Measurements from ENCODE around the gene TAS2R1.
"Not testable (repeated sequence)": the region's sequence is repeated elsewhere in the genome, so short reads cannot be mapped to it uniquely, and the experiment has no call there.

The TAS2R1 gene

GRCh38 chr5:9605041-9605838 lies 24.9 kb downstream of the TAS2R1 start:
- 95% methylated on average over 6 of the region's 6 CpGs for WGBS
- no peaks in the 10 kb centered on the region for H3K27me3 ChIP-seq (ENCODE audit: insufficient read depth, low read length)

GRCh38 chr5:9604416-9604815 lies 25.7 kb downstream of the TAS2R1 start:
- Histone ChIP-seq H3K4me3 (ENCODE audit: low read length) (no peak overlapping the region), H3K27ac (ENCODE audit: low read depth, low read length) (no peak overlapping the region), H3K9me3 (ENCODE audit: insufficient read depth, low read depth, low read length) (no peaks in the 10 kb centered on the region), H3K27me3 (ENCODE audit: insufficient read depth, low read length) (no peaks in the 10 kb centered on the region), H3K36me3 (ENCODE audit: insufficient read depth, low read length) (no peaks in the 10 kb centered on the region), H3K9ac (ENCODE audit: low read depth, low read length) (no peak overlapping the region), H3K4me1 (ENCODE audit: insufficient read depth, low read length) (no peaks in the 10 kb centered on the region)
- 75% methylated on average over 5 of the region's 5 CpGs for WGBS

More at GRCh38 chr5:9605041-9605838, 24.9 kb downstream of the TAS2R1 start:
- H3K36me3 ChIP-seq (ENCODE audit: insufficient read depth, low read length), result no peaks in the 10 kb centered on the region
- no peaks in the 10 kb centered on the region for H3K4me1 ChIP-seq (ENCODE audit: insufficient read depth, low read length)
- H3K4me3 ChIP-seq (ENCODE audit: low read length), result no peak overlapping the region
- no peaks in the 10 kb centered on the region for H3K9me3 ChIP-seq (ENCODE audit: insufficient read depth, low read depth, low read length)
- H3K27ac ChIP-seq (ENCODE audit: low read depth, low read length), result no peak overlapping the region
- no peak overlapping the region for H3K9ac ChIP-seq (ENCODE audit: low read depth, low read length)

DNA sequence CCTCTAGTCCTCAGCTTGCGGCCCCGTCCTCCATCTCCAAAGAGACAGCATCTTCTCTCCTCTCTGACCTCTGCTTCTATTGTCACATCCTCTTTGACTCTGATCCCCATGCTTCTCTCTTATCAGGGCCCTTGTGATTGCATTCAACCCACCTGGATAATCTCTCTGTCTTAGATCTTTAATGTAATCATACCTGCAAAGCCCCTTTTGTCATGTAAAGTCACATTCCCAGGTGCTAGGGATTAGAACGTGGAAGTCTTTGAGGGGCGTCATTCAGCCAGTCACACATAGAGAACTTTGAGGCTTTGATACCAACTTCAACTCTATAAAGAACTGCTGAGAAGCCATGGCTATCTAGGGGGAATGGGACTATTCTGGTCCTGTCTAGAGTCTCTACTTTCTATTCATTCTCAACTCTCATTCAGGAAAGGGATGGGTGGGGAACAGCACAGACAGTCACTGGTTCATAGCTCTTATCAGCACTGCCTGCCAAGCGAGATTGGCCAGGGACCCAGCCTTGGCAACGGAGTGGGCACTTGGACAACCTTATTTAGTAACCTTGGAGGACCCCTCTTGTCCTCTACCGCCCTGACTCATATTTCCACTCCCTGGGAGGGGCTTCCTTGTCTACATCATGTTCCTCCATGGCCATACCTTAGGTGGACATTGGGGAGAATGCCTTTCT lies 29.0 kb downstream of the TAS2R1 start:
- H3K4me3 ChIP-seq (ENCODE audit: low read length), result no peak overlapping the region
- WGBS, result 85% methylated on average over 7 of the region's 7 CpGs
- H3K4me1 ChIP-seq (ENCODE audit: insufficient read depth, low read length), result peaks cover 10% of the 10 kb centered on the region
- H3K9me3 ChIP-seq (ENCODE audit: insufficient read depth, low read depth, low read length), result no peaks in the 10 kb centered on the region
- H3K27me3 ChIP-seq (ENCODE audit: insufficient read depth, low read length), result no peaks in the 10 kb centered on the region
- no peak overlapping the region for H3K9ac ChIP-seq (ENCODE audit: low read depth, low read length)
- no peaks in the 10 kb centered on the region for H3K36me3 ChIP-seq (ENCODE audit: insufficient read depth, low read length)
- peak overlapping the region; percentile 25; the same call in 1 of the 2 replicates for H3K27ac ChIP-seq (ENCODE audit: low read depth, low read length)

DNA sequence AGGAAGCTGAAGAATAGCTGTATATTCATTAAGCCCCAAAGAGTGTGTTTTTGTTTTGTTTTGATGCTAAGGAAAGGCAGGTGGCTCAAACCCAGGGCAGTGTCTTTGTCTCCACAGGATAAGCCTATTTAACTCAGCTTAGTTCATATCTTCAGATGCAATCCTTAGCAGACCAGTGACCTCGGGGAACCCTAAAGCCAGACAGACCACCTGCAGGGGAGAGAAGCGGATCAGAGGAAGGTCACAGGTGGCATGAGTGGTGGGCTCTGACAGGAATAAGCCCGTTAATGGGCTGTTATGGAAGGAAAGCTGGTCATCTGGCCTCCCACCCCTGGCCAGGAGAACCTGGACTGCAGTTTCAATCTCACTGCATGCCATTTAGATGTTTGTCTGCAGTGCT lies 30.8 kb downstream of the TAS2R1 start:
- no peak overlapping the region for H3K27ac ChIP-seq (ENCODE audit: low read depth, low read length)
- H3K9me3 ChIP-seq (ENCODE audit: insufficient read depth, low read depth, low read length), result no peaks in the 10 kb centered on the region
- H3K27me3 ChIP-seq (ENCODE audit: insufficient read depth, low read length), result no peaks in the 10 kb centered on the region
- WGBS, result 68% methylated on average over 3 of the region's 3 CpGs
- H3K4me1 ChIP-seq (ENCODE audit: insufficient read depth, low read length), result peaks cover 18% of the 10 kb centered on the region
- no peak overlapping the region for H3K9ac ChIP-seq (ENCODE audit: low read depth, low read length)
- H3K4me3 ChIP-seq (ENCODE audit: low read length), result no peak overlapping the region
- no peaks in the 10 kb centered on the region for H3K36me3 ChIP-seq (ENCODE audit: insufficient read depth, low read length)

DNA sequence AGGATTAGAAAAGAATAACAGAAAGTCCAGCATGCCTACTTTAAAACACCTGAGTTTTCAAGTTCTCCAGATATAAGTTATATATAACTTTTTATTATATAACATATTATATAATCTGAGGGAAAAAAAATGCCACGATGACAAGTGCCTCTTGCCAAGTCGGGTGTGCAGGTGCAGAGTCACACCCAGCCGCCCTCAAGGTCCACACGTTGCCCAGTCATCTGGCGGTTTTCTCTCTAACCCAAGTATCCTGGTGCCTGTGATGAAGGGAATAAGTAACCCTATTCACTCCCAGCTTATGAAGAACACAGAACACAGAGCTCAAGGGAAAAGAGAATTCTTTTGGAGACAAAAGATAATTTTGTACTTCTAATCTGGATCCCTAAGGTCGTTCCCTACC lies 31.8 kb downstream of the TAS2R1 start:
- H3K27me3 ChIP-seq (ENCODE audit: insufficient read depth, low read length); H3K4me3 ChIP-seq (ENCODE audit: low read length); H3K9ac ChIP-seq (ENCODE audit: low read depth, low read length); H3K9me3 ChIP-seq (ENCODE audit: insufficient read depth, low read depth, low read length); H3K27ac ChIP-seq (ENCODE audit: low read depth, low read length); H3K36me3 ChIP-seq (ENCODE audit: insufficient read depth, low read length): not testable (repeated sequence)
- WGBS, result 89% methylated on average over 4 of the region's 6 CpGs
- peaks cover 18% of the 10 kb centered on the region for H3K4me1 ChIP-seq (ENCODE audit: insufficient read depth, low read length)

DNA sequence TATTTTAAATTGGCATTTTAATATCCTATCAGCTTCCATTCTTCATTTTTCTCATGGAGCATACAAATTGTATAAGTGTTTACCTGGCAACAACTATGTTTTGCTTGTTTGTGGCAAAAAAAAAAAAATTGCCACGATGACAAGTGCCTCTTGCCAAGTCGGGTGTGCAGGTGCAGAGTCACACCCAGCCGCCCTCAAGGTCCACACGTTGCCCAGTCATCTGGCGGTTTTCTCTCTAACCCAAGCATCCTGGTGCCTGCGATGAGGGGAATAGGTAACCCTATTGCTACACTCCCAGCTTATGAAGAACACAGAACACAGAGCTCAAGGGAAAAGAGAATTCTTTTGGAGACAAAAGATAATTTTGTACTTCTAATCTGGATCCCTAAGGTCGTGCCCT lies 32.8 kb downstream of the TAS2R1 start:
- WGBS, result 87% methylated on average over 6 of the region's 7 CpGs
- H3K4me3 ChIP-seq (ENCODE audit: low read length); H3K9ac ChIP-seq (ENCODE audit: low read depth, low read length); H3K36me3 ChIP-seq (ENCODE audit: insufficient read depth, low read length); H3K27me3 ChIP-seq (ENCODE audit: insufficient read depth, low read length); H3K9me3 ChIP-seq (ENCODE audit: insufficient read depth, low read depth, low read length); H3K27ac ChIP-seq (ENCODE audit: low read depth, low read length): not testable (repeated sequence)
- H3K4me1 ChIP-seq (ENCODE audit: insufficient read depth, low read length), result peaks cover 18% of the 10 kb centered on the region

GRCh38 chr5:9596824-9597223 lies 33.3 kb downstream of the TAS2R1 start:
- Histone ChIP-seq H3K9ac (ENCODE audit: low read depth, low read length) (no peak overlapping the region), H3K4me1 (ENCODE audit: insufficient read depth, low read length) (peaks cover 18% of the 10 kb centered on the region), H3K4me3 (ENCODE audit: low read length) (no peak overlapping the region), H3K27me3 (ENCODE audit: insufficient read depth, low read length) (no peaks in the 10 kb centered on the region), H3K9me3 (ENCODE audit: insufficient read depth, low read depth, low read length) (no peaks in the 10 kb centered on the region), H3K27ac (ENCODE audit: low read depth, low read length) (no peak overlapping the region), H3K36me3 (ENCODE audit: insufficient read depth, low read length) (no peaks in the 10 kb centered on the region)
- 17% methylated on average over 4 of the region's 4 CpGs for WGBS

DNA sequence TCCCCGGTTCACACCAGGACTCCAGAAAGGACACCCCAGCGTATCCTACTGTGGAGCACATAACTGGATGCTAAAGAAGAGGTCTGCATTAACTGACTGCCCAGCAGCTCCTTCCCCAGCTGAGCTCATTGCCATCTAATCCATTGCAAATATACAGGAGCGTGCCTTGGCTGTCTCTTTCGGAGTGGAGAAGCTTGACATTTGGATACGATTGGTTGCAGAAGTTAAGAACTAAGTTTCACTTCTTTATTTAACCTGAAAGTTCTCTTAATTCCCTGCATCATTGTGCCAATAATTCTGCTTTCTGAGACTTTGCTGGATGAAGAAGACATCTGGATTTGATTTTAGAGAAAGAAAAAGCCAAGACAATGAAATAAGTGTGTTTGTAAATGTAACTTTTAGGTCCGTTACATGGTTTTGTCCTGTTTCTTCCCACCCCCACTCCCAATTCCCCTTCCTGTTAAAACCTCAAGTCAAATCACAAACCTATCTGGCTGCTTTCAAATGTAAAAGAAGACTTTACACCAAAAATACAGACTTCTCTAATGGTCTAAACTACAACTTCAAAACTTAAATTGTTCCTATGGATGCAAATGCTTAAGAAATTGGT lies 33.9 kb downstream of the TAS2R1 start:
- Histone ChIP-seq H3K4me1 (ENCODE audit: insufficient read depth, low read length) (peaks cover 18% of the 10 kb centered on the region), H3K27ac (ENCODE audit: low read depth, low read length) (no peak overlapping the region), H3K9ac (ENCODE audit: low read depth, low read length) (no peak overlapping the region), H3K9me3 (ENCODE audit: insufficient read depth, low read depth, low read length) (no peaks in the 10 kb centered on the region), H3K27me3 (ENCODE audit: insufficient read depth, low read length) (no peaks in the 10 kb centered on the region), H3K36me3 (ENCODE audit: insufficient read depth, low read length) (no peaks in the 10 kb centered on the region), H3K4me3 (ENCODE audit: low read length) (no peak overlapping the region)
- WGBS, result 70% methylated on average over 6 of the region's 6 CpGs

- Histone ChIP-seq H3K4me1 (ENCODE audit: insufficient read depth, low read length) (peaks cover 18% of the 10 kb centered on the region), H3K36me3 (ENCODE audit: insufficient read depth, low read length) (no peaks in the 10 kb centered on the region), H3K9me3 (ENCODE audit: insufficient read depth, low read depth, low read length) (no peaks in the 10 kb centered on the region), H3K4me3 (ENCODE audit: low read length) (no peak overlapping the region), H3K9ac (ENCODE audit: low read depth, low read length) (no peak overlapping the region), H3K27me3 (ENCODE audit: insufficient read depth, low read length) (no peaks in the 10 kb centered on the region), H3K27ac (ENCODE audit: low read depth, low read length) (no peak overlapping the region)
Measured at GRCh38 chr5:9594913-9595312, 35.2 kb downstream of the TAS2R1 start.

- H3K36me3 ChIP-seq (ENCODE audit: insufficient read depth, low read length), result no peaks in the 10 kb centered on the region
- H3K27me3 ChIP-seq (ENCODE audit: insufficient read depth, low read length), result no peaks in the 10 kb centered on the region
- no peak overlapping the region for H3K4me3 ChIP-seq (ENCODE audit: low read length)
- no peaks in the 10 kb centered on the region for H3K9me3 ChIP-seq (ENCODE audit: insufficient read depth, low read depth, low read length)
- 93% methylated on average over 7 of the region's 7 CpGs for WGBS
- H3K4me1 ChIP-seq (ENCODE audit: insufficient read depth, low read length), result no peaks in the 10 kb centered on the region
- no peak overlapping the region for H3K9ac ChIP-seq (ENCODE audit: low read depth, low read length)
- no peak overlapping the region for H3K27ac ChIP-seq (ENCODE audit: low read depth, low read length)
Measured at GRCh38 chr5:9589049-9589835, 40.9 kb downstream of the TAS2R1 start.

- H3K4me1 ChIP-seq (ENCODE audit: insufficient read depth, low read length), result no peaks in the 10 kb centered on the region
- H3K27me3 ChIP-seq (ENCODE audit: insufficient read depth, low read length), result no peaks in the 10 kb centered on the region
- no peak overlapping the region for H3K27ac ChIP-seq (ENCODE audit: low read depth, low read length)
- H3K9ac ChIP-seq (ENCODE audit: low read depth, low read length), result no peak overlapping the region
- no peak overlapping the region for H3K4me3 ChIP-seq (ENCODE audit: low read length)
- 80% methylated on average over 6 of the region's 6 CpGs for WGBS
- H3K9me3 ChIP-seq (ENCODE audit: insufficient read depth, low read depth, low read length), result no peaks in the 10 kb centered on the region
- H3K36me3 ChIP-seq (ENCODE audit: insufficient read depth, low read length), result no peaks in the 10 kb centered on the region
Measured at GRCh38 chr5:9588254-9588653, 41.9 kb downstream of the TAS2R1 start.

All from HUES64 (cell line).